IPS-11a (cell line): ENCODE results near the gene CTSZ.

Experiments
- H3K4me3 ChIP-seq: one replicate; pipeline ENCODE4 v1.5.1; 2013; ENCODE audit warnings: low read depth, low read length, control low read depth

Gene CTSZ

GRCh38 chr20:59032023-59032712, 25.1 kb upstream of the CTSZ start, which contains the start of gene ATP5F1E:
ATP5F1E (minus strand) TSS chr20:59032335; CDS start chr20:59032251, 84 bp downstream.
- peak within 1 kb of the TSS; percentile 89 for H3K4me3 ChIP-seq

- H3K4me3 ChIP-seq, result peak overlapping the region; percentile 89
These were observed 24.5 kb upstream of the CTSZ start for GRCh38 chr20:59031564-59032022.

GRCh38 chr20:59030911-59031563, 24.0 kb upstream of the CTSZ start:
- peak overlapping the region; percentile 89 for H3K4me3 ChIP-seq

GRCh38 chr20:59028812-59029211, 21.8 kb upstream of the CTSZ start:
- no peak overlapping the region for H3K4me3 ChIP-seq

GRCh38 chr20:59027741-59028320, 20.8 kb upstream of the CTSZ start:
- H3K4me3 ChIP-seq, result no peak overlapping the region

GRCh38 chr20:59026904-59027740, 20.1 kb upstream of the CTSZ start:
- no peak overlapping the region for H3K4me3 ChIP-seq

GRCh38 chr20:59025511-59025910, 18.5 kb upstream of the CTSZ start:
- no peak overlapping the region for H3K4me3 ChIP-seq

GRCh38 chr20:59025086-59025485, 18.0 kb upstream of the CTSZ start:
- no peak overlapping the region for H3K4me3 ChIP-seq

GRCh38 chr20:59024111-59024530, 17.1 kb upstream of the CTSZ start:
- no peak overlapping the region for H3K4me3 ChIP-seq

GRCh38 chr20:59023616-59024015, 16.6 kb upstream of the CTSZ start:
- no peak overlapping the region for H3K4me3 ChIP-seq

GRCh38 chr20:59022754-59023153, 15.7 kb upstream of the CTSZ start:
- H3K4me3 ChIP-seq, result no peak overlapping the region

- H3K4me3 ChIP-seq, result no peak overlapping the region
These were observed 14.0 kb upstream of the CTSZ start for GRCh38 chr20:59020938-59021551.

GRCh38 chr20:59019217-59019616, 12.2 kb upstream of the CTSZ start, which contains the start of gene TUBB1:
TUBB1 (plus strand) TSS chr20:59019429; CDS start chr20:59019523, 94 bp downstream.
- no peak within 1 kb of the TSS for H3K4me3 ChIP-seq

GRCh38 chr20:59018817-59019216, 11.8 kb upstream of the CTSZ start:
- no peak overlapping the region for H3K4me3 ChIP-seq

- H3K4me3 ChIP-seq, result no peak overlapping the region
These were observed 10.6 kb upstream of the CTSZ start for GRCh38 chr20:59017493-59018231.

- no peak overlapping the region for H3K4me3 ChIP-seq
These were observed 9.9 kb upstream of the CTSZ start for GRCh38 chr20:59016795-59017492.

GRCh38 chr20:59015812-59016711, 9.0 kb upstream of the CTSZ start:
- H3K4me3 ChIP-seq, result no peak overlapping the region

- no peak overlapping the region for H3K4me3 ChIP-seq
These were observed 8.4 kb upstream of the CTSZ start for GRCh38 chr20:59015411-59015810.
